CD4-positive, alpha-beta T cell treated with Interferon gamma for 1 hour (primary cell): Measurements from ENCODE around the gene PDE6G.
A peak's percentile ranks its signal among the peaks of the same experiment; 100 is the strongest.

Experiments used
- DNase-seq: peaks from one replicate; pipeline ENCODE4 v3.0.0-alpha.2; 2020

The PDE6G gene

DNA sequence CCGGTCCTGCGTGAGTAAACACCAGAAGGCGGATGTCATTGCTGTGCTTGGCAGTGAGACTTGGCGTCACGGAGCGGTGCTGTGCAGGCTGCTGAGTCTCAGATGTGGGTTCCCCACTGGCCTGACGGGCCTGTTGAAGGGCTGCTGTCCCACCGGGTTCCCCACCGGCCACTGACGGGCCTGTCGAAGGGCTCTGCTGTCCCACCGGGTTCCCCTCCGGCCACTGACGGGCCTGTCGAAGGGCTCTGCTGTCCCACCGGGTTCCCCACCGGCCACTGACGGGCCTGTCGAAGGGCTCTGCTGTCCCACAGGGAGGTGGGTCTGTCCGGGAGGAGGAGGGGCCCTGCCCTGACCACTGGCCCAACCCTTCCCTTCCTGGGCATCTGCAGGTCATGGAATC, 30.3 kb upstream of the PDE6G start:
- DNase-seq = no peak

DNA sequence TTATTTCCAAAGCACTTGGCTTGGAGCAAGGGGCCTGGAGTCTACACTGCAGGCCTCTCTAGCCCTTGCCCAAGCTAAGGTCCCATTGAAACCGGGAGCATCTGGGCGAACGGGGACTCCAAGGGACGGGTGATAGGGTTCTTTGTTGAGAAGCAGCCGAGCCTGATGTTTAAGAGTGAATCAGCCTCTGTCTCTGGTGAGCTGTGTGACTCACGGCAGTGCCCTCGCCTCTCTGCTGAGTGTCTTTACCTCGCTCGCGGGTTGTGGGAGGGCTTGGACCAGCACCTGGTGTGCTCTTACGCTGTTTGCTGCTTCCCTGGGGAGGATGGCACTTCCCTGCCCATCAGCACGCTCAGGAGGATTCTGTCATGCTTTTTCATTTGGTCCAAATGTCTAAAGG, 28.8 kb upstream of the PDE6G start:
- DNase-seq = no peak

GRCh38 chr17:81684442-81684911, 28.1 kb upstream of the PDE6G start:
- DNase-seq = peak; percentile 38

GRCh38 chr17:81683584-81684441, 27.5 kb upstream of the PDE6G start, which contains the start of the genes ARL16 and HGS:
Gene ARL16 (minus strand): TSS chr17:81683797. CDS start chr17:81683753, 44 bp downstream.
Gene HGS (plus strand): TSS chr17:81684011. CDS start chr17:81684067, 56 bp downstream.
- peak; percentile 97 for DNase-seq

GRCh38 chr17:81683208-81683583, 26.9 kb upstream of the PDE6G start:
- DNase-seq = no peak

- DNase-seq = no peak
These were observed 26.3 kb upstream of the PDE6G start for GRCh38 chr17:81682565-81683207.

DNA sequence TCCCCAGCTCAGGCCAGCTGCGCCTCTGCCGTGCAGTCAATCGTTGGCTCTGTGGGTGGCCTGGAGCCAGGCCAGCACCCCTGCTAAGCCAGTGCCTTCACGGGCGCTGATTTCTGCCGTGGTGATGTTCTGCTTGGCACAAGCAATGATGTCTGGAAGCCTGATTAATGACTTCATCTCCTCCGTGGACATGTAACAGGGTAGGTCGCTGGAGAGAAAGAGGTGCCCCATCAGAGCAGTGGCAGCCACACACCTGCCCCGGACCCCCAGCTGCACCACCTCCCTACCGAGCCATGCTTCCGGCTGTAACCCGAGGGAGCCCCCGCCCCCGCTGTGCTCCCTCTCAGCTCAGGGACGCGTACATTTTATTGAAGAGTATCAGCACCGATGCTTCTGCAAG, 25.3 kb upstream of the PDE6G start:
- no peak for DNase-seq

- DNase-seq = no peak
These were observed 23.8 kb upstream of the PDE6G start for GRCh38 chr17:81680150-81680549.

DNA sequence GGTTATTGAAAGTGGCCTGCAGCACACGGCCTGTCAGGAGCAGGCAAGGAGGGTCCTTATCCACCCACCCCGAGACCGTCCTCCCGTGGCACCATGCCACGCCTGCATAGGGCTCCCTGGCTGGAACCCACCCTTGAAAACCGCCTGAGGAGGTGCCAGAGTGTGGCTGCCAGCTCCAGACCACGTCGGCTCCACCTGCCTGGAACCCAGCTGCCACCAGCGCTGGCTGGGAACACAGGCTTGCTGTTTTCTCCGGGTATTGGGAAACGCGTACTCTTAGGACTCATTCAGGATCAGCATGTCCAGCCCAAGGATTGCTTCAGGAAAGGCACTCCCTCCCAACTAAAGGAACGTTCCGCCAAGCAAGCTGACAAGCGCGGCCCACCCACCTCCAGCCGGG, 20.6 kb upstream of the PDE6G start:
- DNase-seq = no peak

DNA sequence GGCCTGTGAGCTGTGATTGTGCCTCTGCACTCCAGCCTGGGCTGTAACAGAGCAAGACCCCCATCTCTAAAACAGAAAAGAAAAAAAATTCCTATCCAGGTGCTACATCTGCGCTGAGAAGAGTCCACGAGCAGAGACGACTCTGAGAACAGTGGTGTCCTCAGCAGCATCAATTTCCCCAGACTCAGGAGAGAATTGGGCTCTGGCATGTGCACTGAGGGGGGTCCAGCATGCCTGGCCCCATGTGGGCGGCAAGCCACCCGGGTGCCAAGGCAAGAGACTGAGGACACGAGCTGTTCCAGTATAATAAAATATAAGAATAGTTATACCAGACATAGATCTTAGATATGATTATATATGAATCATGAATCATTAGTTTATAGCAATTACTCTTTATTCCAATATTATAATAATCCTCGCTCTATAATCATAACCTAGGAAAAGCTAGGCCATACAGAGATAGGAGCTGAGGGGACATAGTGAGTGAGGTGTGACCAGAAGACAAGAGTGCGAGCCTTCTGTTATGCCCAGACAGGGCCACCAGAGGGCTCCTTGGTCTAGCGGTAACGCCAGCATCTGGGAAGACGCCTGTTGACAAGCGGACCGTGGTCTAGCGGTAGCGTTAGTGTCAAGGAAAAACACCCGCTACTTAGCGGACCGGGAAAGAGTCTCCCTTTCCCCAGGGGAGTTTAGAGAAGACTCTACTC, 19.3 kb upstream of the PDE6G start:
- peak; percentile 37 for DNase-seq

- no peak for DNase-seq
These were observed 17.4 kb upstream of the PDE6G start for GRCh38 chr17:81673561-81674258.

- no peak for DNase-seq
These were observed 16.6 kb upstream of the PDE6G start for GRCh38 chr17:81672954-81673353.

DNA sequence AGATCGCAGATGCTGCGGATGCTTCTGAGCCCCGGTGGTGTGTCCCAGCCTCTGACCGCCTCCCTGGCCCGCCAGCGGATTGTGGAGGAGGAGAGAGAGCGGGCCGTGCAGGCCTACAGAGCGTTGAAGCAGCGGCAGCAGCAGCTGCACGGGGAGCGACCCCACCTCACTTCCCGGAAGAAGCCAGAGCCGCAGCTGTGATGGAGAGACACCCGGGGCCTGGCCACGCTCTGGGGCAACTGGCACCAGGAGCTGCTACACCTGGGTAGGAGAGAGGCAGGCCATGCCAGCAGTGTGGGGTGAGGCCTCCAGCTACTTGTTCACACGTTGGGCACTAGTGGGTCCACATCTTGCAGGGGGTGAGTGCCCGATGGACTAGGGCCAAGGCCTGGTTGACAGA, 16.2 kb upstream of the PDE6G start:
- DNase-seq = no peak

GRCh38 chr17:81667754-81668153, 11.4 kb upstream of the PDE6G start:
- no peak for DNase-seq

- DNase-seq = peak; percentile 90
These were observed 10.2 kb upstream of the PDE6G start, which contains the start of the genes CCDC137 and OXLD1 for GRCh38 chr17:81666342-81667191. Gene CCDC137 (plus strand): TSS chr17:81666737. CDS start chr17:81666767, 30 bp downstream. Gene OXLD1 (minus strand): TSS chr17:81666605. CDS start chr17:81666577, 28 bp downstream.

- no peak for DNase-seq
These were observed 9.7 kb upstream of the PDE6G start for GRCh38 chr17:81666092-81666341.

- peak; percentile 32 for DNase-seq
These were observed 9.1 kb upstream of the PDE6G start for GRCh38 chr17:81665205-81666091.

- no peak for DNase-seq
These were observed 7.7 kb upstream of the PDE6G start for GRCh38 chr17:81664051-81664470.

- DNase-seq = no peak
These were observed 5.7 kb upstream of the PDE6G start for GRCh38 chr17:81662002-81662401.

DNA sequence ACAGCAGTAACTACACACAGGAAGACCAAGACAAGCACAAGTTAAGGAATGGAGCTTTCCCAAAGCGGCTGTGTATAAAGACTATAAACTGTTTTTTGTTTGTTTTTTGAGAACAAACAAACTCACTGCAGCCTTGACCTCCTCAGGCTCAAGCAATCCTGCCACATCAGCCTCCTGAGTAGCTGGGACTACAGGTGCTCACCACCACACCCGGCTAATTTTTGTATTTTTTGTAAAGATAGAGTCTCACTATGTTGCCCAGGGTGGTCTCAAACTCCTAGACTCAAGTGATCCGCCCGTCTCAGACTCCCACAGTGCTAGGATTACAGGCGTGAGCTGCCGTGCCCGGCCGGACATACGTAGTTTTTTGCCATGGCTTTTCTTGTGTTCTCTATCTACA, 4.1 kb upstream of the PDE6G start:
- no peak for DNase-seq

- DNase-seq = no peak
These were observed 2.7 kb upstream of the PDE6G start for GRCh38 chr17:81659038-81659437.
